HCT116 (cell line): ENCODE measurements around the gene CFAP74. TPM values are rescaled to one million over a fixed set of nuclear protein-coding genes. Genes with fewer than 3 reads are reported as not detected.

ENCODE experiments used
- ATAC-seq: fragments of 200-7000 bp; cut with Tn5 transposase; 2 replicates; pipeline ENCODE4 v1.9.1; 2020; ENCODE audit warnings: mild to moderate bottlenecking, moderate library complexity
- BruUV-seq: library from RNA; stranded (reverse); fragments of 400-500 nt; replicated peaks from 2 replicates; lab custom pipeline; 2021; lab: Mats Ljungman, UMichigan
- CTCF ChIA-PET: fragments of 300-600 bp; sonication (Branson Sonifier 250); formaldehyde crosslinking; loops from one replicate; lab custom pipeline; 2021; ENCODE audit warnings: antibody characterized with exemption; lab: Charles Lee
- POLR2A ChIA-PET: fragments of 300-600, 350-600 bp; sonication (Branson Sonifier 250); formaldehyde crosslinking; loops from one replicate; lab custom pipeline; 2021; ENCODE audit warnings: antibody characterized with exemption; lab: Charles Lee
- RAD21 ChIA-PET, 2 experiments: fragments of 300-600 bp; sonication (Branson Sonifier 250); formaldehyde crosslinking; loops; one replicate each; lab custom pipeline; 2023; ENCODE audit warnings: low total read pairs in 2 of 2; ENCODE audit not compliant: uncharacterized antibody in 2 of 2, unreplicated experiment in 2 of 2, low non-redundant PET in 1 of 2; lab: Charles Lee
- DNase-seq: peaks from one replicate; pipeline ENCODE4 v3.0.0-alpha.2; 2010; ENCODE audit warnings: low read depth, low spot score
- H2AFZ ChIP-seq: fragments of 200-600 bp; shearing (Covaris generic), sonication (generic); 2 replicates; pipeline ENCODE4 v1.6.1; 2017; ENCODE audit warnings: low read depth, mixed run types, mixed read lengths, antibody characterized with exemption, low read length; ENCODE audit not compliant: poor library complexity, severe bottlenecking
- H3K27ac ChIP-seq: 2 replicates; pipeline ENCODE4 v1.5.1; 2012; ENCODE audit warnings: low read depth, low read length
- H3K27me3 ChIP-seq: fragments of 200-600 bp; sonication (generic); 2 replicates; pipeline ENCODE4 v1.6.1; 2016; ENCODE audit warnings: mixed run types, low read length, mixed read lengths; ENCODE audit not compliant: insufficient read depth
- H3K36me3 ChIP-seq, 2 experiments: fragments of 200-500 bp in 1 of 2; fragments of 200-600 bp in 1 of 2; sonication (Bioruptor generic) in 1 of 2; sonication (generic) in 1 of 2; 2 replicates each; pipeline versions ENCODE4 v1.5.1 to v1.6.1; 2014 to 2016; ENCODE audit warnings: low read length in 2 of 2, inconsistent platforms in 1 of 2, mixed read lengths in 1 of 2, mixed run types in 1 of 2; ENCODE audit not compliant: insufficient read depth in 2 of 2, control insufficient read depth in 1 of 2
- H3K4me1 ChIP-seq, 2 experiments: fragments of 200-600 bp in 1 of 2; sonication (generic) in 1 of 2; 2 replicates each; pipeline versions ENCODE4 v1.5.1 to v1.6.1; 2012 to 2017; ENCODE audit warnings: low read length in 2 of 2, inconsistent platforms in 1 of 2, mild to moderate bottlenecking in 1 of 2, mixed read lengths in 1 of 2, mixed run types in 1 of 2, moderate library complexity in 1 of 2; ENCODE audit not compliant: insufficient read depth in 2 of 2, control insufficient read depth in 1 of 2
- H3K4me2 ChIP-seq: fragments of 200-600 bp; sonication (generic); 2 replicates; pipeline ENCODE4 v1.6.1; 2017; ENCODE audit warnings: mixed run types, low read length, mixed read lengths
- H3K4me3 ChIP-seq, 2 experiments: fragments of 200-600 bp in 1 of 2; sonication (generic) in 1 of 2; replicated peaks in 1 of 2; 2 replicates each; pipeline ENCODE4 v1.5.1; 2011 to 2016; ENCODE audit warnings: low read length in 2 of 2, control low read depth in 1 of 2, low read depth in 1 of 2, mild to moderate bottlenecking in 1 of 2, mixed read lengths in 1 of 2, mixed run types in 1 of 2
- H3K79me2 ChIP-seq: fragments of 200-600 bp; sonication (generic); 2 replicates; pipeline ENCODE4 v1.6.1; 2017; ENCODE audit warnings: mild to moderate bottlenecking, mixed run types, low read length, moderate library complexity, mixed read lengths; ENCODE audit not compliant: insufficient read depth
- H3K9ac ChIP-seq: fragments of 200-600 bp; sonication (generic); 2 replicates; pipeline ENCODE4 v1.6.1; 2016; ENCODE audit warnings: low read length, mixed read lengths
- H3K9me2 ChIP-seq: fragments of 200-600 bp; sonication (generic), shearing (Covaris generic); 2 replicates; pipeline ENCODE4 v1.6.1; 2017; ENCODE audit warnings: mixed run types, mild to moderate bottlenecking, moderate library complexity; ENCODE audit not compliant: insufficient read depth
- H3K9me3 ChIP-seq, 2 experiments: fragments of 200-500 bp in 1 of 2; fragments of 200-600 bp in 1 of 2; sonication (Bioruptor generic) in 1 of 2; sonication (generic) in 1 of 2; 2 replicates each; pipeline ENCODE4 v1.6.1; 2014 to 2017; ENCODE audit warnings: low read length in 2 of 2, mixed read lengths in 2 of 2, inconsistent platforms in 1 of 2, low read depth in 1 of 2, mild to moderate bottlenecking in 1 of 2, mixed run types in 1 of 2, moderate library complexity in 1 of 2; ENCODE audit not compliant: control insufficient read depth in 1 of 2, insufficient read depth in 1 of 2
- H4K20me1 ChIP-seq: fragments of 200-600 bp; sonication (generic), shearing (Covaris generic); 2 replicates; pipeline ENCODE4 v1.6.1; 2017; ENCODE audit warnings: mixed run types, mild to moderate bottlenecking, moderate library complexity; ENCODE audit not compliant: insufficient read depth
- EGR1 ChIP-seq: IDR thresholded peaks from 2 replicates; pipeline ENCODE4 v1.6.1; 2012; ENCODE audit warnings: low read depth
- EZH2 ChIP-seq: fragments of 200-600 bp; sonication (generic); IDR thresholded peaks from 2 replicates; pipeline ENCODE4 v1.6.1; 2017; ENCODE audit warnings: antibody characterized with exemption, mixed run types
- JUND ChIP-seq: IDR thresholded peaks from 2 replicates; pipeline ENCODE4 v1.6.1; 2012
- MAX ChIP-seq: IDR thresholded peaks from 2 replicates; pipeline ENCODE4 v1.6.1; 2012
- POLR2AphosphoS5 ChIP-seq: IDR thresholded peaks from 2 replicates; pipeline ENCODE4 v1.6.1; 2011; ENCODE audit warnings: mild to moderate bottlenecking, low read depth, low read length, moderate library complexity
- RAD21 ChIP-seq: IDR thresholded peaks from 2 replicates; pipeline ENCODE4 v1.6.1; 2012; ENCODE audit warnings: low read depth, mild to moderate bottlenecking
- REST ChIP-seq: IDR thresholded peaks from 2 replicates; pipeline ENCODE4 v1.6.1; 2012; ENCODE audit warnings: low read depth
- SIN3A ChIP-seq: IDR thresholded peaks from 2 replicates; pipeline ENCODE4 v1.6.1; 2012; ENCODE audit warnings: low read depth
- SRF ChIP-seq: IDR thresholded peaks from 2 replicates; pipeline ENCODE4 v1.6.1; 2012; ENCODE audit warnings: low read depth
- intact Hi-C: fragments of 100-400 bp; cut with micrococcal nuclease; formaldehyde crosslinking; loops from 2 replicates; pipeline ENCODE4 v1.10.0; 2022
- total RNA-seq: library from RNA; stranded (reverse); gene quantifications from one replicate; pipeline ENCODE4 v1.2.1, GENCODE V29; 2021; ENCODE audit not compliant: unreplicated experiment

Gene CFAP74
- total RNA-seq, 1 experiment from 2014 or later: 4.9 TPM

GRCh38 chr1:1924849-1925248 lies 78.7 kb downstream of the CFAP74 start:
- no peak for ATAC-seq
- Histone ChIP-seq H2AFZ (no peak overlapping the region), H3K4me3 (no peak overlapping the region), H3K9me2 (no peaks in the 10 kb centered on the region), H3K4me2 (no peak overlapping the region), H3K9ac (no peak overlapping the region), H3K36me3 (no peaks in the 10 kb centered on the region), H3K79me2 (no peaks in the 10 kb centered on the region), H3K27me3 (no peaks in the 10 kb centered on the region), H3K9me3 (no peaks in the 10 kb centered on the region), H3K27ac (no peak overlapping the region; the same call in 1 of the 2 replicates), H3K4me1 (peaks cover 3 to 5% of the 10 kb centered on the region in 2 experiments), H4K20me1 (no peaks in the 10 kb centered on the region)
- TF ChIP-seq SRF (no peak), MAX (no peak), EGR1 (no peak), SIN3A (no peak), POLR2AphosphoS5 (no peak), JUND (no peak), REST (no peak), EZH2 (no peak), RAD21 (no peak)
- ChIA-PET CTCF (no interaction called here), POLR2A (no interaction called here), RAD21 (no interaction called here)
- BruUV-seq: no TSS peak
- intact Hi-C loops: no loop called here
- DNase-seq: no peak
